Measurements from ENCODE around the gene CYP2J2.
"Not testable (repeated sequence)": the region's sequence is repeated elsewhere in the genome, so short reads cannot be mapped to it uniquely, and the experiment has no call there.

The CYP2J2 gene

DNA sequence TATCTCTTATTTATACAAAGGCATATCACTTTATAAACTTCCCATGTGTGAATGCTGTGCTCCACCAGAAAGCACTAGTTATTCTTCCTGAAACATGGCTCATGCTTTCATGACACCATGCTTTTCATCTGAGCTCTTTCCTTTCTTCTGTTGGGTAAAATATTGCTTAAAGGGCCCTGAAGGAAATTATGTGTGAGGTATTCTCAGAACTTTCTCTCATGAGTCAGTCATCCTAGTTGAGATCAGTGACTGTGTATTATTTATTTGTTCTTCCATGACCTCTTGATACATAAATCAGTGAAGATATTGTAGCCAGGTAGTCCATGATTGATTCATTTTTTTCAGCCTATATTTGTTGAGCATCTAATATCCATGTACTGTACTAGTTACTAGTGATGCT lies 54.8 kb downstream of the CYP2J2 start:
- DNase-seq (ENCODE audit: low read depth in 2 of 3, low spot score in 2 of 3), result no peak

- no peak for DNase-seq (ENCODE audit: low read depth in 2 of 3, low spot score in 2 of 3)
These were observed 60.1 kb downstream of the CYP2J2 start for GRCh38 chr1:59866462-59866861.

- no peak for DNase-seq (ENCODE audit: low read depth in 2 of 3, low spot score in 2 of 3)
These were observed 68.8 kb downstream of the CYP2J2 start for GRCh38 chr1:59857679-59858354.

DNA sequence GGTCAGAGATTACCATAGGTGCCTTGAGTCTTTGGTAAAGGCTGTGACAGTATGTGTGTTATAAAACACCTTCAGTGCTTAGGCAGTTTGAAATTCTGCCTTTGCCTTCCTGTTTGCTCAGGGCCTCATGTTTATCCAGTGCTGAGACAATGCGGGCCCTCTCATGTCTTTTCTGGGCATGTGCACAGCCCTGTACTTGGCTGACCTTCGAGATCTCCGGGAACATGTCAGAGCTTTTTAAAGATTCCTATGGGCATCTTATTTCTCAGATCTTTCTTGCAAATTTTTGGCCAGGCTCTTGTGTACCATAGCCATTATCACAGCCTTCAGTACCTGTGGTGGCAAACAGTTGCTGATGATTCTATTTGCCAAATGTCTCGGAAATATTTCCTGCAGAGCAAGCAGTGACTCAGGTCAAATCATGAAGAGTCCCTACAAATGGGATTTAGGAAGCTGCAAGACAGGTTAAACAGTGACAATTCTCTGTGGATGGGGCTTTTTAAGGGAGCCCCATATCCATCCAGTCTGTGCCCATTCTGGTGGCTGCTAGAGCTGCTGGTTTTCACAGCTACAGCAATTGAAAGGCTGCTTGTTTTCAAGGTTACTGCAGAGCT lies 69.7 kb downstream of the CYP2J2 start:
- no peak for DNase-seq (ENCODE audit: low read depth in 2 of 3, low spot score in 2 of 3)

DNA sequence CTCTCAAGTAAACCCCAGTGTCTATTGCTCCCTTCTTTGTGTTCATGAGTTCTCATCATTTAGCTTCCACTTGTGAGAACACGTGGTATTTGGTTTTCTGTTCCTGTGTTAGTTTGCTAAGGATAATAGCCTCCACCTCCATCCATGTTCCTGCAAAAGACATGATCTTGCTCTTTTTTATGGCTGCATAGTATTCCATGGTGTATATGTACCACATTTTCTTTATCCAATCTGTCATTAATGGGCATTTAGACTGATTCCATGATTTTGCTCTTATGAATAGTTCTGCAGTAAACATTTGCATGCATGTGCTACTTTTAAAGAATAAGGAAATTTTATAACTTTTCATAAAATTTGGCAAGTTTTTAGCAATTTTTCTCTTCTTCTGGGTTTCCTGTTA lies 71.3 kb downstream of the CYP2J2 start:
- DNase-seq (ENCODE audit: low read depth in 2 of 3, low spot score in 2 of 3), result not testable (repeated sequence)

GRCh38 chr1:59852117-59852516 lies 74.5 kb downstream of the CYP2J2 start:
- no peak for DNase-seq (ENCODE audit: low read depth in 2 of 3, low spot score in 2 of 3)

- DNase-seq (ENCODE audit: low read depth in 2 of 3, low spot score in 2 of 3), result no peak
These were observed 79.7 kb downstream of the CYP2J2 start for GRCh38 chr1:59846895-59847282.

DNA sequence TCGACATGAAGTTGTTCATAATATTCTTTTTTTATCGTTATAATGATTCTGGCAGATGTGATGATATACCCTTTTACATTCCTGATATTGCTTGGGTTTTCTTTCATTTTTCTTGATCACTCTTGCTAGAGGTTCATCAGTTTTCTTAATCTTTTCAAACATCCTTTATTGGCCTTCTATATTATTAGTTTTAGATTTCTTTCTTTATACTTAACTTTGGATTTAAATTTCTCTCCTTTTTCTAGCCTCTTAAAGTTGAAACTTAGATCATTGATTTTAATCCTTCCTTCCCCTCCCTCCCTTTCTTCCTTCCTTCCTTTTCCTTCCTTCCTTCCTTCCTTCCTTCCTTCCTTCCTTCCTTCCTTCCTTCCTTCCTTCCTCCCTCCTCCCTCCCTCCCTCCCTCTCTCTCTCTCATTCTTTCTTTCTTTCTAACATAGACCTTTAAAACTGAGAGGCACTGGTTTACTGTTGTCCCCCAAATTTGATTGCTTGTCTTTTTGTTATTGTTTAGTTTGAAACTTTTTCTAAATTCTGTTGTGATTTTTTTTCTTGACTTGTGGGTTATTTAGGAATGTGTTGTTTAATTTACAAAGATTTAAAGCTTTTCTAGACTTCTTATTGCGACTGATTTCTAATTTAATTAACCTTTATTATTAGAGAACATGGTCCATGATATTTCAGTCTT lies 80.2 kb downstream of the CYP2J2 start:
- DNase-seq (ENCODE audit: low read depth in 2 of 3, low spot score in 2 of 3), result no peak

GRCh38 chr1:59845091-59845490 lies 81.5 kb downstream of the CYP2J2 start:
- DNase-seq (ENCODE audit: low read depth in 2 of 3, low spot score in 2 of 3), result no peak

Measured in activated CD8-positive, alpha-beta memory T cell treated with anti-CD3 and anti-CD28 coated beads for 48 hours (primary cell).